Parathyroid adenoma (tissue), 2 donors: Measurements from ENCODE around the gene EXO1.

Experiments
- H2AFZ ChIP-seq: fragments of 300-600 bp; sonication (generic); one replicate; pipeline ENCODE4 v1.7.0; 2017; ENCODE audit warnings: antibody characterized with exemption, mild to moderate bottlenecking
- H3K27ac ChIP-seq: fragments of 300-600 bp; sonication (generic); one replicate; pipeline ENCODE4 v1.7.0; 2017
- H3K27me3 ChIP-seq: fragments of 300-600 bp; sonication (generic); one replicate; pipeline ENCODE4 v1.7.0; 2017; ENCODE audit warnings: low read length; ENCODE audit not compliant: control insufficient read depth, insufficient read depth
- H3K36me3 ChIP-seq: fragments of 300-600 bp; sonication (generic); one replicate; pipeline ENCODE4 v1.7.0; 2017; ENCODE audit warnings: low read length; ENCODE audit not compliant: control insufficient read depth, insufficient read depth
- H3K4me1 ChIP-seq: fragments of 300-600 bp; sonication (generic); one replicate; pipeline ENCODE4 v1.7.0; 2017; ENCODE audit warnings: control low read depth
- H3K4me2 ChIP-seq: fragments of 300-600 bp; sonication (generic); one replicate; pipeline ENCODE4 v1.7.0; 2017; ENCODE audit warnings: low read length
- H3K4me3 ChIP-seq: fragments of 300-600 bp; sonication (generic); one replicate; pipeline ENCODE4 v1.7.0; 2017; ENCODE audit warnings: low read depth, low read length
- H3K79me2 ChIP-seq: fragments of 300-600 bp; sonication (generic); one replicate; pipeline ENCODE4 v1.7.0; 2017; ENCODE audit warnings: control low read depth
- H3K9ac ChIP-seq: fragments of 300-600 bp; sonication (generic); one replicate; pipeline ENCODE4 v1.7.0; 2017; ENCODE audit warnings: mild to moderate bottlenecking
- H3K9me3 ChIP-seq: fragments of 300-600 bp; sonication (generic); one replicate; pipeline ENCODE4 v1.7.0; 2017; ENCODE audit warnings: low read length; ENCODE audit not compliant: control insufficient read depth
- CTCF ChIP-seq: fragments of 300-600 bp; sonication (generic); IDR thresholded peaks from one replicate; pipeline ENCODE4 v1.7.0; 2017; ENCODE audit warnings: antibody characterized with exemption, mild to moderate bottlenecking
- donor health status: primary hyperparathyroidism.

Gene EXO1

DNA sequence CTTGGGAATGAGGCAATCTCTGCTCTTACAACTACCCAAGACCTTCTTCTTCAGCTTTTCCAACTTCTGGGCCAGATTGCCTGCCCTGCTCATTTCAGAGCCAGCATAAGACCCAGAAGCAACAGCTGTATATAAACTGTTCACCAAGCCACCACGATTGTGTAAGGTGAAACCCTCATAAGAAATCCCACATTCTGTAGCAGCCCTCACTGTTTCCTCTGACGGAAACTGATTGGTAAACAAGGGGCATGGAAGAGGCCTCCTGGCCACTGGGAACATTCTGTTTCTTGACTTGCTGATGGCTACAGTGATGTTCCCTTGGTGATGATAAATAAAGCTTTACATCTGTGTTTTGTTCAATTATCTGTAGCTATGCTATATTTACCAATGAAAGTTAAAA, 39.7 kb upstream of the EXO1 start:
- no peak overlapping the region for H3K27ac ChIP-seq
- TF ChIP-seq CTCF, result no peak
- no peak overlapping the region for H3K4me3 ChIP-seq
- H3K4me1 ChIP-seq, result no peaks in the 10 kb centered on the region
- no peaks in the 10 kb centered on the region for H3K27me3 ChIP-seq
- H2AFZ ChIP-seq, result no peak overlapping the region
- H3K36me3 ChIP-seq, result no peaks in the 10 kb centered on the region
- H3K9me3 ChIP-seq, result no peaks in the 10 kb centered on the region
- no peaks in the 10 kb centered on the region for H3K79me2 ChIP-seq
- no peak overlapping the region for H3K4me2 ChIP-seq
- no peak overlapping the region for H3K9ac ChIP-seq

- H3K4me1 ChIP-seq, result no peaks in the 10 kb centered on the region
- H3K36me3 ChIP-seq, result no peaks in the 10 kb centered on the region
- H3K27me3 ChIP-seq, result no peaks in the 10 kb centered on the region
- no peaks in the 10 kb centered on the region for H3K9me3 ChIP-seq
- no peaks in the 10 kb centered on the region for H3K79me2 ChIP-seq
- H3K9ac ChIP-seq, result no peak overlapping the region
- no peak overlapping the region for H3K4me2 ChIP-seq
- no peak overlapping the region for H3K4me3 ChIP-seq
- no peak overlapping the region for H3K27ac ChIP-seq
- TF ChIP-seq CTCF, result no peak
- no peak overlapping the region for H2AFZ ChIP-seq
Observed at GRCh38 chr1:241810769-241811405, 37.1 kb upstream of the EXO1 start.

GRCh38 chr1:241813768-241814320, 34.2 kb upstream of the EXO1 start:
- H3K4me2 ChIP-seq, result no peak overlapping the region
- no peak for TF ChIP-seq CTCF
- no peaks in the 10 kb centered on the region for H3K9me3 ChIP-seq
- H3K4me1 ChIP-seq, result no peaks in the 10 kb centered on the region
- no peak overlapping the region for H3K4me3 ChIP-seq
- H3K27me3 ChIP-seq, result no peaks in the 10 kb centered on the region
- H3K27ac ChIP-seq, result no peak overlapping the region
- no peaks in the 10 kb centered on the region for H3K36me3 ChIP-seq
- no peak overlapping the region for H2AFZ ChIP-seq
- no peak overlapping the region for H3K9ac ChIP-seq
- H3K79me2 ChIP-seq, result no peaks in the 10 kb centered on the region

DNA sequence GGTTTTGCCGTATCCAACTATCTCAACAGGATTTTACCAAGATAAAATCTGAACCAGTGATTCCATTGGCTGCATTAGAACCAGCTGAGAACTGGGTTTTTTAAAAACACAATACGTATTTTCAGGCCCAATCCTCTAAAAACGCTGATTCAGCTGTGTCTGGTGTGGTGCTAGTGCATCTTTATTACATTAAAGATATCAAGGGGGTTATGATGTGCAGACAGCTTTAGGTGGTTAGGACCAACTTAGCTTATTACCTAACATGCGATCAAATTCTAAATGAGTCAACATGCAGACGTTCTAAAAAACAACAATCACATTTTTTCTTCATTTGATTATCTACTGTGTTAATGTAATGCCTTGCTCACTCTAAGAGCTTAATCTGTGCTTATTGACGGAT, 32.0 kb upstream of the EXO1 start:
- H2AFZ ChIP-seq, result no peak overlapping the region
- no peak for TF ChIP-seq CTCF
- H3K27me3 ChIP-seq, result no peaks in the 10 kb centered on the region
- no peaks in the 10 kb centered on the region for H3K36me3 ChIP-seq
- H3K4me1 ChIP-seq, result no peaks in the 10 kb centered on the region
- no peak overlapping the region for H3K4me3 ChIP-seq
- no peak overlapping the region for H3K9ac ChIP-seq
- no peak overlapping the region for H3K4me2 ChIP-seq
- no peaks in the 10 kb centered on the region for H3K79me2 ChIP-seq
- H3K9me3 ChIP-seq, result no peaks in the 10 kb centered on the region
- no peak overlapping the region for H3K27ac ChIP-seq

- Histone ChIP-seq H3K27ac (no peak overlapping the region), H3K4me3 (no peak overlapping the region), H3K9me3 (no peaks in the 10 kb centered on the region), H3K4me2 (no peak overlapping the region), H3K9ac (no peak overlapping the region), H3K36me3 (no peaks in the 10 kb centered on the region), H3K4me1 (no peaks in the 10 kb centered on the region), H3K27me3 (no peaks in the 10 kb centered on the region), H3K79me2 (no peaks in the 10 kb centered on the region), H2AFZ (no peak overlapping the region)
- no peak for TF ChIP-seq CTCF
Observed at GRCh38 chr1:241817331-241817792, 30.6 kb upstream of the EXO1 start.
